Mesenteric fat pad (tissue), 1 donor: ENCODE data around the gene ITM2B. TPM values are rescaled to one million over a fixed set of nuclear protein-coding genes. Genes with fewer than 3 reads are reported as not detected.

Experiments used
- DNase-seq: peaks from one replicate; pipeline ENCODE4 v3.0.0-alpha.2; 2020; ENCODE audit warnings: low spot score
- total RNA-seq: library from RNA; stranded (reverse); fragmentation: NEBNext Ultra II Directional; extraction: Animal tissue kit (Norgen Biotek cat#: 25700); gene quantifications from one replicate; pipeline ENCODE4 v1.2.1, GENCODE V29; 2021
- donor health status: DM: yes; HTN: yes; CAD: no.

Gene ITM2B
- total RNA-seq, 1 donor from 2014 or later: 611 TPM

GRCh38 chr13:48255954-48256353 lies 22.9 kb downstream of the ITM2B start:
- DNase-seq: no peak

- DNase-seq: no peak
Observed at GRCh38 chr13:48258002-48258401, 25.0 kb downstream of the ITM2B start.

- DNase-seq: no peak
Observed at GRCh38 chr13:48258430-48258829, 25.4 kb downstream of the ITM2B start.

GRCh38 chr13:48260970-48261369 lies 28.0 kb downstream of the ITM2B start:
- DNase-seq: no peak

- DNase-seq: no peak
Observed at GRCh38 chr13:48263196-48263595, 30.2 kb downstream of the ITM2B start.

- no peak for DNase-seq
Observed at GRCh38 chr13:48264058-48264457, 31.1 kb downstream of the ITM2B start.

GRCh38 chr13:48265217-48265815 lies 32.3 kb downstream of the ITM2B start:
- no peak for DNase-seq

GRCh38 chr13:48266150-48266549 lies 33.1 kb downstream of the ITM2B start:
- DNase-seq: no peak

GRCh38 chr13:48266701-48267639 lies 34.0 kb downstream of the ITM2B start:
- DNase-seq: no peak

GRCh38 chr13:48268019-48268418 lies 35.0 kb downstream of the ITM2B start:
- DNase-seq: no peak

GRCh38 chr13:48273346-48273745 lies 40.3 kb downstream of the ITM2B start:
- no peak for DNase-seq

GRCh38 chr13:48275507-48275906 lies 42.5 kb downstream of the ITM2B start:
- DNase-seq: no peak

- DNase-seq: no peak
Observed at GRCh38 chr13:48278806-48279205, 45.8 kb downstream of the ITM2B start.

- no peak for DNase-seq
Observed at GRCh38 chr13:48281556-48281955, 48.5 kb downstream of the ITM2B start.

GRCh38 chr13:48291730-48292129 lies 58.7 kb downstream of the ITM2B start:
- DNase-seq: no peak

- no peak for DNase-seq
Observed at GRCh38 chr13:48292650-48293049, 59.6 kb downstream of the ITM2B start.

- no peak for DNase-seq
Observed at GRCh38 chr13:48294653-48295052, 61.6 kb downstream of the ITM2B start.

- no peak for DNase-seq
Observed at GRCh38 chr13:48295271-48295670, 62.3 kb downstream of the ITM2B start.

- DNase-seq: no peak
Observed at GRCh38 chr13:48296528-48296927, 63.5 kb downstream of the ITM2B start.

GRCh38 chr13:48297131-48297786 lies 64.3 kb downstream of the ITM2B start:
- no peak for DNase-seq

- no peak for DNase-seq
Observed at GRCh38 chr13:48299591-48299990, 66.6 kb downstream of the ITM2B start.

GRCh38 chr13:48302871-48303358 lies 69.9 kb downstream of the ITM2B start:
- no peak for DNase-seq
